CD4-positive, CD25-positive, alpha-beta regulatory T cell (primary cell): ENCODE measurements around the gene IQCE. TPM values are rescaled to one million over a fixed set of nuclear protein-coding genes. Genes with fewer than 3 reads are reported as not detected.

Source experiments
- ATAC-seq, 2 donors: fragments of 150-1000 bp; cut with Tn5 transposase; one replicate each; pipeline ENCODE4 v1.10.0; 2021; ENCODE audit warnings: low read depth in 2 of 2, moderate number of reproducible peaks in 2 of 2, moderate library complexity in 1 of 2
- DNase-seq, 3 donors: peaks; one replicate each; pipeline versions ENCODE4 v3.0.0 to v3.0.0-alpha.2; 2012 to 2022; ENCODE audit warnings: mixed read lengths in 1 of 3
- H3K27ac ChIP-seq: one replicate; pipeline ENCODE4 v1.7.0; 2013; ENCODE audit warnings: mild to moderate bottlenecking, low read length; ENCODE audit not compliant: insufficient read depth, poor library complexity, severe bottlenecking
- H3K27me3 ChIP-seq: one replicate; pipeline ENCODE4 v1.7.0; 2013; ENCODE audit warnings: low read length; ENCODE audit not compliant: control insufficient read depth, insufficient read depth
- H3K36me3 ChIP-seq: one replicate; pipeline ENCODE4 v1.7.0; 2013; ENCODE audit warnings: mild to moderate bottlenecking, low read length, moderate library complexity; ENCODE audit not compliant: control insufficient read depth, insufficient read depth
- H3K4me1 ChIP-seq: 2 replicates; pipeline ENCODE4 v1.7.0; 2013; ENCODE audit warnings: mild to moderate bottlenecking, low read length; ENCODE audit not compliant: insufficient read depth, control insufficient read depth, poor library complexity, severe bottlenecking
- H3K4me3 ChIP-seq: one replicate; pipeline ENCODE4 v1.7.0; 2013; ENCODE audit warnings: low read depth, mild to moderate bottlenecking, low read length, moderate library complexity
- H3K9me3 ChIP-seq, 2 experiments: 1 replicate in 1 of 2; 2 replicates in 1 of 2; pipeline ENCODE4 v1.7.0; 2013; ENCODE audit warnings: low read length in 2 of 2, mild to moderate bottlenecking in 1 of 2, moderate library complexity in 1 of 2; ENCODE audit not compliant: control insufficient read depth in 2 of 2
- H3K27ac Mint-ChIP-seq, 3 donors: one replicate each; pipeline ENCODE4 v1.8.0; 2020 to 2022; ENCODE audit warnings: mild to moderate bottlenecking in 3 of 3, mixed read lengths in 3 of 3, moderate library complexity in 2 of 3
- H3K27me3 Mint-ChIP-seq: one replicate; pipeline ENCODE4 v1.8.0; 2022; ENCODE audit warnings: mild to moderate bottlenecking, mixed read lengths
- H3K36me3 Mint-ChIP-seq: one replicate; pipeline ENCODE4 v1.8.0; 2020; ENCODE audit warnings: mixed read lengths
- H3K4me1 Mint-ChIP-seq, 4 donors: one replicate each; pipeline ENCODE4 v1.8.0; 2020 to 2022; ENCODE audit warnings: mixed read lengths in 4 of 4, mild to moderate bottlenecking in 1 of 4
- H3K4me3 Mint-ChIP-seq, 4 donors: one replicate each; pipeline ENCODE4 v1.8.0; 2020 to 2022; ENCODE audit warnings: mild to moderate bottlenecking in 4 of 4, mixed read lengths in 4 of 4, moderate library complexity in 3 of 4
- H3K9me3 Mint-ChIP-seq, 7 donors: one replicate each; pipeline ENCODE4 v1.8.0; 2020 to 2022; ENCODE audit warnings: mixed read lengths in 7 of 7, mild to moderate bottlenecking in 3 of 7, moderate library complexity in 2 of 7
- polyA plus RNA-seq, 4 donors: library from polyadenylated mRNA; unstranded; fragments of 300-500 nt; fragmentation: Illumina TruSeq; gene quantifications; one replicate each; pipeline ENCODE4 v1.2.3, GENCODE V29; 2021
- total RNA-seq: library from RNA; stranded (reverse); gene quantifications from one replicate; pipeline ENCODE4 v1.2.3, GENCODE V29; 2022

Gene IQCE
- total and polyA plus RNA-seq, 5 donors from 2014 or later = 0.69 to 6.6 (median 1.00) TPM

DNA sequence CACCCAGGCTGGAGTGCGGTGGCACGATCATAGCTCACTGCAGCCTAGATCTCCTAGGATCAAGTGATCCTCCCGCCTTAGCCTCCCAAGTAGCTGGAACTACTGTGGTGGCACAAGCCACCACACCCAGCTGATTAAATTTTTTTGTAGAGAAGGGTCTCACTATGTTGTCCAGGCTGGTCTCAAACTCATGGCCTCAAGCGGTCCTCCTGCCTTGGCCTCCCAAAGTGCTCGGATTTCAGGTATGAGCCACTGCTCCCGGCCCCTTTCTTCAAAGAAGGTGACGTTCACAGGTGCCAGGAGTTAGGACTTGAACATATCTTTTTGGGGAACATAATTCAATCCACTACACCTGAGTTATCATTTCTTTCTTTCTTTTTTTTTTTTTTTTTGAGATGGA, 70.1 kb downstream of the IQCE start:
- no peak overlapping the region for H3K27ac Mint-ChIP-seq
- no peak for ATAC-seq
- peaks cover 5% of the 10 kb centered on the region for H3K27me3 Mint-ChIP-seq
- H3K4me3 Mint-ChIP-seq = no peak overlapping the region
- Histone ChIP-seq H3K9me3 (no peaks in the 10 kb centered on the region), H3K27ac (no peak overlapping the region), H3K36me3 (no peaks in the 10 kb centered on the region), H3K4me3 (no peak overlapping the region), H3K4me1 (peaks cover 24% of the 10 kb centered on the region), H3K27me3 (no peaks in the 10 kb centered on the region)
- peaks cover 0 to 19% (median 7%) of the 10 kb centered on the region in 4 donors for H3K4me1 Mint-ChIP-seq
- H3K9me3 Mint-ChIP-seq = no peaks in the 10 kb centered on the region
- H3K36me3 Mint-ChIP-seq = no peaks in the 10 kb centered on the region
- no peak for DNase-seq

DNA sequence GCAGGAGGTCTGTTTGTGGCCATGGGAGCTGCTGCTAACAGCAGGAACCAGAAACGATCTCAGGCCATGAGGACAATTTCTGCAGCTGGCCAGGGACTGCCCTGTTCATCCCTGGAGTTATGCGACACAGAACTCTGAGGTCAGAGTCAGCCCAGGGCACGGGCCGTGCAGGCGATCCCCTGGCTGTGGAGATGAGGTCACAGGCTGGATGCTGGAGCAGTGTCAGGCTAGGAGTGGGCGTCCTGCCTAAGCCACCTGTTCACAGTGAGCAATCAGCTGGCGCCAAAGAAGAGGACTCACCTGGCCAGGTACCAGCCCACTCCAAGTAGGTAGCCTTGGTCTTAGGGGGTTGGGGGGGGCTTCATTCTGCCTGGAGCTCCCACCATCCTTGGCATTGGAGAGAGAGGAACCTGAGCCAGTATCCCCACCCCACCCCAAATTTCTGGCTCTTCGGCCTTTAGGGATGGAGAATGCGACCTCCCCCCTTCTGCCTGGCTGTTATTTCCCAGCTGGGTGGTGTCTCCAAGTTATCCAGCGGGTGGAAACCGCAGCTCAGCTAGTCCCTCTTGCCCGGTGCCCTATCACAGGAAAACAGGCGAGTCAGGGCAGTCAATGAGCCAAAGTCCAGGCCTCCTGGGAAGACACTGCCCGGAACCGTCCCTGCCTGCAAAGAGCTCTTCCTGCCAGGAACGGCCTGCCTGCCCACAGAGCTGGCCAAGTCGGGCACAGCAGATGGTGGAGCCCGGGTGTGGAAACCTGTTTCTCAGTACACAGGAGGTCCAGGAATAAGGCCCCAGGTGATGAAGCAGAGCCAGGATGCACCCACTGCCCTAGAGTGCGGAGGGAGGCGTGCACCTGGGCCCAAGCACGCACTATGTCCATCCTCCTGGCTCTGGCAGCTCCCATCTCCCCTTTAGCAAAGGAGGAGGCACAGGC, 71.2 kb downstream of the IQCE start:
- no peak overlapping the region for H3K4me3 ChIP-seq
- Mint-ChIP-seq H3K4me1 (peaks cover 0 to 24% (median 7%) of the 10 kb centered on the region in 4 donors), H3K36me3 (no peaks in the 10 kb centered on the region), H3K27ac (peak overlapping the region in 1 of 3 donors; percentile 52), H3K4me3 (no peak overlapping the region), H3K9me3 (no peaks in the 10 kb centered on the region), H3K27me3 (peaks cover 5% of the 10 kb centered on the region)
- no peak overlapping the region for H3K27ac ChIP-seq
- no peaks in the 10 kb centered on the region for H3K36me3 ChIP-seq
- no peak for ATAC-seq
- no peaks in the 10 kb centered on the region for H3K27me3 ChIP-seq
- H3K4me1 ChIP-seq = peaks cover 27% of the 10 kb centered on the region
- no peaks in the 10 kb centered on the region for H3K9me3 ChIP-seq
- no peak for DNase-seq

DNA sequence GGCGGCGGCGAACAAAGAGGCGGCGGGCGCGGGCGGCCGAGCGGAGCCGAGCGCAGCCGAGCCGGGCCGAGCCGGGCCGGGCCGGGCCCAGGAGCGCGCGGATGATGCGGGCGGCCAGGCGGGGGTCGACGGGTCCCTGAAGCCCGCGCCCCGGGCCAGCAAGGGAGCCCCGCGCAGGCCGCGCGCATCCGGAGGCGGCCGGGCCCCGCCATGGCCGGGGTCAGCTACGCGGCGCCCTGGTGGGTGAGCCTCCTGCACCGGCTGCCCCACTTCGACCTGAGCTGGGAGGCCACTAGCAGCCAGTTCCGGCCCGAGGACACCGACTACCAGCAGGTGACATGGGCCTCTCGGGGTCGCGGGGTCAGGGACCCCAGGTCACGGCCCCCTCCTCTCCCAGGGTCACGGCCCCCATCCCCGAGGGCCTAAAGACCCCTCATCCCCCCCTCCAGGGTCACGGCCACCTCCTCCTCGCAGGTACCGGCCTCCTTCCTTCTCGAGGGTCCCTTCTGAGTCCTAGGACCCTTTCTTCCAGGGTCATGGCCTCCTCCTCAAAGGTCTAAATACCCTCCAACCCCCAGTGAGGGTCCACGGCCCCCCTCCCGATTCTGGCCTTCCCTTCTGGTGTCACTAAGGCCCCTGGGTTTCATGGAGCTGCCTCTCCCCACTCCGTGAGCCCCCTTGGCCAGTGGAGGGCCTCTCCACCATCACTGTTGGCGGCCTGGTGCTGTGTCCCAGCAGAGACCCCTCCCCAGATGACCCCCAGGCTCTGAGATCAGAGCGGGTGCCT, 73.4 kb downstream of the IQCE start, which contains the start of gene TTYH3:
Gene TTYH3, plus strand, starts transcription at position 41 of the 787 bp plus-strand sequence. Its CDS starts 170 bp downstream, at position 211.
- Histone ChIP-seq H3K27me3 (no peaks in the 10 kb centered on the region), H3K4me1 (peaks cover 27% of the 10 kb centered on the region), H3K36me3 (no peaks in the 10 kb centered on the region), H3K4me3 (peak within 1 kb of the TSS; percentile 31), H3K9me3 (no peaks in the 10 kb centered on the region), H3K27ac (peak within 1 kb of the TSS; percentile 57)
- DNase-seq (peak in 1 of 3 donors; percentile 15), ATAC-seq (peak in 1 of 2 donors; percentile 5)
- H3K4me1 Mint-ChIP-seq = peaks cover 0 to 31% (median 9%) of the 10 kb centered on the region in 4 donors
- H3K4me3 Mint-ChIP-seq = peak within 1 kb of the TSS; percentile 88 to 96 (median 92)
- H3K27ac Mint-ChIP-seq = peak within 1 kb of the TSS; percentile 66 to 91 (median 85)
- no peaks in the 10 kb centered on the region for H3K9me3 Mint-ChIP-seq
- no peaks in the 10 kb centered on the region for H3K27me3 Mint-ChIP-seq
- H3K36me3 Mint-ChIP-seq = no peaks in the 10 kb centered on the region

DNA sequence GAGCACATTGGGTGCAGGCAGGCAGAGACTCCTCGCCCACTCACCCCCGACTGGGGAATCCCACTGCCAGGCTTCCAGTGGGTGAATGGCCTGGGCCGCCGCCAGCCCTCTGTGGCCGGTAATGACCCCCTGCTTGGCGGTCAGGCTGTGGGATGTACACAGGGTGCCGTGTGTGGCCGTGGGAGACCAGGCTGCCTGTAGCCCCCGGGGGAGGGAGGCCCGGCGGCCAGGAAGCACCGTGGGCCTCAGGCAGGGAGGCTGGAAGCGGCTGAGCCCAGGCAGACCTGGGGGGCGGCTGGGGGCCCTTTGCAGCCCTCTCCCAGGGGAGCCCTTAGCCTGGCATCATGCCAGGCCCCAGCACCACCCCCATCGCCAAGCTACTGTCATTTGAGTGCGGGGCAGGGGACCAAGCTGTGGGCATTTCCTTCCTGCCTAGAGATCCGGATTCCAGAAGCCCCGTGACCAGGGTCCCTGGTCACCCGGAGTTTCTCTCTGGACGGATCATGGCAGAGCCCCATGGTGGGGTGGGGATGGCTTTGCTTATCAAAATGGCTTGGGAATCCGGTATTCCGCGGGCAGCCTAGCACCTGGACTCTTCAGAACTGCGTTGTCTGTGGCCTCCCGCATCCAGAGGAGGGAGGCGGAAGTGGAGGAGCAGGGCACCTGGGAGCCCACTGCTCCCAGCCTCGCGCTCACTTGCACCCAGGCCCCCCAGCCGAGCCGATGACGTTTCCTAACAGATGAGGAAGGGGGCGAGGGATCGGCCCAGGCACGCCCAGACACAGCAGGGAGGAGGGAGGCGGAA, 74.2 kb downstream of the IQCE start:
- Mint-ChIP-seq H3K9me3 (no peaks in the 10 kb centered on the region), H3K27me3 (no peaks in the 10 kb centered on the region), H3K4me3 (peak overlapping the region; percentile 88 to 96 (median 94)), H3K36me3 (no peaks in the 10 kb centered on the region), H3K4me1 (peaks cover 0 to 31% (median 9%) of the 10 kb centered on the region in 4 donors), H3K27ac (peak overlapping the region in 2 of 3 donors; percentile 64 to 86)
- H3K36me3 ChIP-seq = no peaks in the 10 kb centered on the region
- H3K27ac ChIP-seq = peak overlapping the region; percentile 57
- ATAC-seq (no peak), DNase-seq (peak; percentile 23 to 51 (median 46))
- H3K9me3 ChIP-seq = no peaks in the 10 kb centered on the region
- peaks cover 27% of the 10 kb centered on the region for H3K4me1 ChIP-seq
- H3K4me3 ChIP-seq = peak overlapping the region; percentile 34
- H3K27me3 ChIP-seq = no peaks in the 10 kb centered on the region

DNA sequence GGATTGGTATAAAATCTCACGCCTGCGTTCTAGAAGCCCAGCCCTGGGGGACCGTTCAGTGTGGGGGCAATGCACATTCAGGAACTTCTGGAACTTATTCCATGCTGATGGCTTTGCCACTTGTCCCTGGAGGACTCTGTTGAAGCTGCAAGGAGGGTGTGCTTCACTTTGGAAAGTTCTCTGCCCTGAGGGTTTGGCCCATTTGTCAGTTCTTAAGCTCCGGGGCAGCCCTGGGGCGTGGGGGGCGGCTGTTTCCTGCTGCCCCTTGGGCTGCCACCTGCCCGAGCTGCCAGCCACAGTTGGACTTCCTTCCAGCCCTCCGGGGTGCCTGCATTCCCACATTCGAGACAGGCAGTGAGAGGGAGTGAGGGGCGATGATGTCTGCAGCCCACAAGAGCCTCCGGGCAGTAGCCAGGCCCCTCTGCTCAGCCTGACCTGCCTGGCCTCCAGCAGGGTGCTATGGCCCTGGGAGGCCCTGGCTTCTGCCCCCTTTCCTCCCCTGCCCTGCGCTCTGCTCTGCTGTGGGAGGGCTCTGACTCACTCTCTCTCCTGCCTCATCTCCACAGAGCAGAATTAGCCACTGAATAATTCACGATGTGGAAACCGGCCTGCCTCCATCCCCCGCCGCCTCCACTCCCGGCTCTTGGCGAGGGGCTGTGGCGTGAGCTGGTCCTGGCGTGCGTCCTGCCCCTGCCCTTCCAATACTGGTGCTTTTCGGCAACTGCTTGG, 74.9 kb downstream of the IQCE start:
- Histone ChIP-seq H3K27me3 (no peaks in the 10 kb centered on the region), H3K27ac (peak overlapping the region; percentile 57), H3K4me1 (peaks cover 27% of the 10 kb centered on the region), H3K36me3 (no peaks in the 10 kb centered on the region), H3K4me3 (peak overlapping the region; percentile 34), H3K9me3 (no peaks in the 10 kb centered on the region)
- Mint-ChIP-seq H3K4me1 (peaks cover 0 to 31% (median 9%) of the 10 kb centered on the region in 4 donors), H3K9me3 (no peaks in the 10 kb centered on the region), H3K27me3 (no peaks in the 10 kb centered on the region), H3K4me3 (peak overlapping the region; percentile 88 to 96 (median 94)), H3K36me3 (no peaks in the 10 kb centered on the region), H3K27ac (peak overlapping the region; percentile 64 to 86 (median 85))
- ATAC-seq (no peak), DNase-seq (peak in 1 of 3 donors; percentile 24)

DNA sequence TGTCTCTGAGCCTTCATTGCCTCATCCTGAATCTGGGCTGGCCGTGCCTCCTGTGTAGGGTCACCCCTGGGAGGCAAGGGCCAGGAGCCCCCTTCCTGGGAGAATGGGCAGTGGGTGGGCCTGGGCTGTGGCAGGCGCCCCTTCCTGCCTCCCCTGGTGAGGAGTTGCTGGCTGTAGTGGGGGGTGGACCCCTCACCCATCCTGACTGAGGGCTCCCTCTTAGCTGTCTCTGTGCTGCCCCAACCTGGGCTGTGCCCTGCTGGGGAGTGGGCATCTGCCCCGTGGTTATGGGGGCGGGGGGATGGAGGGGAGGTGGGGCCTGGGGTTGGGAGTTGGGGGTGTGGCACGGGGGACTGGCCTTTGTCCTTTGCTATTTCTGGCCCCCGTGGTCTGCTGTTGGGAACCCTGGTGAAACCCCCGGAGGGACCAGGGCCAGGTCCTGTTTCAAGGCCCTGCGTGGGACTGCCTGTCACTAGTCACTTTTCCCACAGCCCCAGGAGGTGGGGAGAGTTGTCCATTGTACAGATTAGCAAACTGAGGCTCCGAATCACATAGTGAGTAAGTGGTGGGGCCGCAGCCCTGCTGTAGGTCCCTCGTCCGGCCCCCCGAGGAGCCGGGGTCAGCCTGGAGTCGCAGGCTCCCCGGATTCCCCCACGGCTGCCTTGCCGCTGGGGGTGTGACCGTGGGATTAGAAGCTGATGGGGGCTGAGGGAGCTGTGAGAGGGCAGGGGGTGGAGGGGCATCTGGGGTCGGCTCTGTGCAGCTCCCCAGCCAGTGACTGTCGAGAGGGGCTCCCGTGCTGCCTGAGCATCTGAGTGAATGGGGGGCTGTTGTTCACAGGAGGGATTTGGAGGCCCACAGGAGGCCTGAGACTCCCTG, 75.7 kb downstream of the IQCE start:
- H3K27ac Mint-ChIP-seq = peak overlapping the region; percentile 64 to 86 (median 65)
- ATAC-seq = no peak
- no peaks in the 10 kb centered on the region for H3K9me3 Mint-ChIP-seq
- no peaks in the 10 kb centered on the region for H3K27me3 ChIP-seq
- no peak overlapping the region for H3K4me3 ChIP-seq
- no peak for DNase-seq
- no peaks in the 10 kb centered on the region for H3K27me3 Mint-ChIP-seq
- H3K36me3 Mint-ChIP-seq = no peaks in the 10 kb centered on the region
- peaks cover 0 to 31% (median 9%) of the 10 kb centered on the region in 4 donors for H3K4me1 Mint-ChIP-seq
- peaks cover 27% of the 10 kb centered on the region for H3K4me1 ChIP-seq
- no peaks in the 10 kb centered on the region for H3K36me3 ChIP-seq
- peak overlapping the region; percentile 76 to 96 (median 94) for H3K4me3 Mint-ChIP-seq
- no peaks in the 10 kb centered on the region for H3K9me3 ChIP-seq
- no peak overlapping the region for H3K27ac ChIP-seq
